G401.6 (cell line): ENCODE data around the gene RNASE4.

Source experiments
- FAIRE-seq: peaks from 2 replicates; lab custom pipeline; 2012; peaks lifted over from hg19 to GRCh38; lab: Jason Lieb, UNC

Gene RNASE4

DNA sequence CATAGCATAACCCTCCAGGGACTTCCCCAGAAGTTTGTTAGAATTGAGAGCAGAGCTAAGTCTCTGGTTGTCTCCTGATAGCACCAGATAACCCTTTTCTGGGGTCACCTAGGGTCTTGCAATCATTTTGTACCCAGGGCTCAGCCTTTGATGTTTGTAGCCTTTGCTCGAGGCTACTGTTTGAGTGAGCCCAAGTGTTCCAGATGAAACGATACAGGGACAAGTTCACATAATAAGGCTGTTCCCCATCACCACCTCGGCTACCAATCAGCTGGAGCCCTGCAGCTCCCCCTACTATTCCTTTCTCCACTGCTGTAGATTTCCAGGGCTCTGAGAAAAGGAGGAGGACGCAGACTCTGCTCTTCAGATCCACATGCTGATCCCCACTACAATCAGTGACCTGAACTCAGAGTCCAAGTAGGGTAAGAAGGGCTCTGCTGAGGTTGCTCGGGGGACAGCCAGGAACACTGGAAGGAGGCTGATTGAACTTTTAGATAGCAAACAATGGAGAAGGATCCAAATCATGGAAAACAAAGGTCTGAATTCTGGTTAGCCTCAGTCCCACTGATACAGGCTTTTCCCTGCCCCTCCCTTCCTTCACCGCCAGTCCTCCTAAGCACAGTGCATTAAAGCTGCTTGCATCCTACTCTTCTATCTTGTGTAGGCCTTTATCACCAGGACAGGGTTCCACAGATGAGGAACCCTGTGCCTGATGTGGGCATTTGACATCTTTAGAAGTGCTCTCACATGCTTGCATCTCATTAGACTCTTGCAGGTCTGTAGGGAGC is 61.4 kb downstream of the RNASE4 start, which contains the start of gene EDDM3A:
TSS of gene EDDM3A (plus strand) at position 317 of the 788 bp plus-strand sequence. CDS start 1,694 bp downstream, outside the sequence.
- FAIRE-seq: no peak

DNA sequence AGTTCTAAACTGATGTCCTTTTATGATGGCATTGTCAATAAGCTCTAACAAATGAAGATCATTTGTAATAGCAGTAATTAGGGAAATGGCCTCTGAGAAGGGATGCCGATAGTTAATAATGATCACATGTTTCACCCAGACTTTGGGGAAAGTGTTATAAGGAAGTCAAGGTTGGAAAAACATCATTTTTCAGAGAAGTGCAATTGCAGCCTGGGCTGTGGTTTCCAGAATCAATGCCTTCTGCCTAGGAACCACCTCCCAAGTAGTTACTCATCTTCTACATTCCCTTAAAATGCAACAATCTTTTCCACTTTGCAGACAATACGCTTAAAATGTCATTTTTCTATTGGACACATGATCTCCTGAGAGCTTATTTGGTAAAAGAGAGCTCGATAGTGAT is 62.2 kb downstream of the RNASE4 start:
- FAIRE-seq: no peak

DNA sequence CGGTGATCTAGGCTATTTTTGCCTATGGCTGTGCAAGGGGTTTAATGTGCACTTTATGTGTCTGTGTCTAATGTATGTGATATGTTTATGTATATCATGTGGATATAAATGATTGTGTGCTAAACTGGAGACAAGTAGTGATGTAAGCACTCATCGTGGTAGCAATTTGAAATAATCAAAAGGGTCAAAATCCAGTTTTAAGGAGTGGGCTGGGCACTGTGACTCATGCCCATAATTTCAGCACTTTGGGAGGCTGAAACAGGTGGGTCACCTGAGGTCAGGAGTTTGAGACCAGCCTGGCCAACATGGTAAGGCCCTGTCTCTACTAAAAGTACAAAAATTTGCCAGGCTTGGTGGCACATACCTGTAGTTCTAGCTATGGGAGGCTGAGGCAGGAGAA is 64.1 kb downstream of the RNASE4 start:
- FAIRE-seq: no peak

DNA sequence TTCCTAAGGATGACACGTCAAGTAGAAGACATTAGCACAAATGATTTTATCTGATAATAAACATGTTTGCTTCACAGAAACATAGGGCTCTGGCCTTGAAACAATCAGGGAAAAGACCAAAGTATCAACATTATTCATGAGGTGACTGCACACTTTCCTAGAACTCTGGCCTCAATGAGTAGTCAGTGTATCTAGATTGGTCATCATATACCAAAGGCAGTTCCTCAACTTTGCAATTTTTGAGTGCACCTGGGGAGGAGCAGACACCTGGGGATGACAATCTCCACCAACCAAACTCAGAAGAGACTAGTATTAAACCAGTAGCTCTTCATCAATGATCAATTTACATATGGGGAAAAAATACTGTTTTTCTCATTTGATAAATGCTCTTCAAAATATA is 65.8 kb downstream of the RNASE4 start:
- FAIRE-seq: no peak
